IMR-90 (cell line): ENCODE measurements around the gene SHROOM4.

Experiments used
- CTCF ChIP-seq: conservative IDR thresholded peaks from 2 replicates; pipeline ENCODE4 v1.5.1; 2012; ENCODE audit warnings: mild to moderate bottlenecking, low read depth, low read length, improper control_type of control experiment
- RFX5 ChIP-seq: IDR thresholded peaks from 2 replicates; pipeline ENCODE4 v1.8.0; 2012; ENCODE audit warnings: low read depth, mild to moderate bottlenecking, low read length, moderate library complexity

- TF ChIP-seq CTCF: no peak
- no peak for TF ChIP-seq RFX5
Observed at GRCh38 chrX:50799531-50799961, 14.4 kb downstream of the SHROOM4 start.
